ENCODE data around the gene FKBP11. TPM values are rescaled to one million over a fixed set of nuclear protein-coding genes. Genes with fewer than 3 reads are reported as not detected.

FKBP11 gene
- total RNA-seq, 1 donor from 2014 or later: 72.7 TPM

DNA sequence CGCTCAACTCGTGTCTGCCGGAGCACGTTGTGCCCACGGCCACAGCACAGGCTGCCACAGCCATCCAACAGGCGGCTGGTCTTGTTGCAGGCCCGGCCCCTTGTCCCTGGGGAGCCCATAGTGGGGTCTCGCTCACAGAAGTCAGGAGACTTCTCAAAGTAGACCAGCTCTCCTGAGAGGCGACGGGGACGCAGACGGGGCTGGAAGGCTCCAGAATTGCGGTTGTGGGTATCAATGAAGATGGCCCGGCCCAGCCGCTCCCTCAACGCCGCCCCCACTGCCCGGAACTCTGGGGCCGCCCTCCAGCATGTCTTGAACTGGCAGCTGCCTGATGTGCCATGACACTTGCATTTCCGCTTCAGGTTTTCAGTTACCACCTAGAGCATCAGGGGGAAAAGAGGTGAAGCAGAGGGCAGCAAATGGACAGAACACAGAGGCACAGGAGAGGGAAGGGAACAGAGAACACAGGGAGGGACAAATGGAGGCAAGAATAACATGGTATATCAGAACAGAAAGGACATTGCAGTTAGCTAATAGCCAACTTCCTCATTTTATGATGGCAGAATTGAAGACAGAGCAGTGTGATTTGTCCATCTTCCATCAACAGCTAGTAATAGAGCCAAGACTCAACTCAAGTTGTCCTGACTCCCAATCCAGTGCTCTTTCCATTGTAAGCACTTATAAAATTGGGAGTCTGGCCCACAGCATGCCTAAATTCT is 41.0 kb upstream of the FKBP11 start:
- Mint-ChIP-seq H3K4me3 (ENCODE audit: low read depth) (no peak overlapping the region), H3K27ac (no peak overlapping the region), H3K27me3 (ENCODE audit: low read depth) (peaks cover 55% of the 10 kb centered on the region), H3K36me3 (ENCODE audit: low read depth) (no peaks in the 10 kb centered on the region), H3K4me1 (ENCODE audit: low read depth) (peaks cover 14% of the 10 kb centered on the region), H3K9me3 (no peaks in the 10 kb centered on the region)
- intact Hi-C loops (cut with micrococcal nuclease): no loop called here
- DNase-seq (ENCODE audit: low spot score): no peak

DNA sequence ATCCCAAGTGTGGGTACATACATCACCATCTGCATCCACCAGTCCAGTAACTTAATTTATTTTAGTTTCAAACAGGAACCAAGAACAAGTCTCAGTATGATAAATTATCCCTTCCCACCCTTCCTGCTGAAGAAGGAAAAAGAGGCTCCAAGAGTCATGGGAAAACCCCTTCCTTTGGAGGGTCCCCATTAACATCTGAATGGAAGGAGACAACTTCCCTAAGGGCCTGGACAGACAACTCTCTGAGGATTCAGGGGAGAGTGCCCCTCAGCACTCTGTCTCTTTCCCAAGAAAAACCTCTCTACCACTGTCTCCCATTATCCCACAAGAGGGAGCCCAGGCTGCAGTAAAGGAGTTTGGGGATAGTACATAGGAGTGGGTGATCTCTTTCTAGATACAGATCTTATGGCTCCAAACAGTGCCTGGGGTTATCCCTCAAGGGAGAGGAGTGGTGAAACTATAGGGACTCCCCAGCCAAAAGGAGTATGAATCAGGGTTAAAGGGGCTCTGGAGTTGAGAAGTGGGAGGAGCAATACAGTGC is 40.1 kb upstream of the FKBP11 start:
- intact Hi-C loops (cut with micrococcal nuclease): no loop called here

DNA sequence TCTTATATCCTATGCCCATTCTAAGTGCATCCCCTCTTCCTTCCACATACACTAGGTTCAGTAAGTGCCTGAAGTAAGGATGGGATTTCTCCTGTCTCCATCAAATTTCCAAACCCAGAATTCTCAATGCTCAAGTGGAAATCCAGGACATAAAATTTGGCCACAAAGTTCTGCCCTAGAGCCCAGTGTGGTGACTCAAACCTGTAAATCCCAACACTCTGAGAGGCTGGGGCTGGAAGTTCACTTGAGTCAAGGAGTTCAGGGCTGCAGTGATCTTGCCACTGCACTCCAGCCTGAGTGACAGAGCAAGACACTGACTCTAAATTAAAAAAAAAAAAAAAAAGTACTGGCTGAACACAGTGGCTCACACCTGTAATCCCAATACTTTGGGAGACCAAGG is 36.5 kb upstream of the FKBP11 start:
- intact Hi-C loops (cut with micrococcal nuclease): no loop called here
- H3K9me3 Mint-ChIP-seq: no peaks in the 10 kb centered on the region
- peaks cover 10% of the 10 kb centered on the region for H3K4me1 Mint-ChIP-seq (ENCODE audit: low read depth)
- no peak overlapping the region for H3K27ac Mint-ChIP-seq
- H3K4me3 Mint-ChIP-seq (ENCODE audit: low read depth): no peak overlapping the region
- no peaks in the 10 kb centered on the region for H3K36me3 Mint-ChIP-seq (ENCODE audit: low read depth)
- peaks cover 43% of the 10 kb centered on the region for H3K27me3 Mint-ChIP-seq (ENCODE audit: low read depth)
- DNase-seq (ENCODE audit: low spot score): no peak

More for the DNA sequence above, 40.1 kb upstream of the FKBP11 start:
- H3K36me3 Mint-ChIP-seq (ENCODE audit: low read depth): no peaks in the 10 kb centered on the region
- H3K4me3 Mint-ChIP-seq (ENCODE audit: low read depth): no peak overlapping the region
- H3K4me1 Mint-ChIP-seq (ENCODE audit: low read depth): peaks cover 5% of the 10 kb centered on the region
- H3K27me3 Mint-ChIP-seq (ENCODE audit: low read depth): peaks cover 54% of the 10 kb centered on the region
- H3K9me3 Mint-ChIP-seq: no peaks in the 10 kb centered on the region
- no peak for DNase-seq (ENCODE audit: low spot score)
- H3K27ac Mint-ChIP-seq: no peak overlapping the region

DNA sequence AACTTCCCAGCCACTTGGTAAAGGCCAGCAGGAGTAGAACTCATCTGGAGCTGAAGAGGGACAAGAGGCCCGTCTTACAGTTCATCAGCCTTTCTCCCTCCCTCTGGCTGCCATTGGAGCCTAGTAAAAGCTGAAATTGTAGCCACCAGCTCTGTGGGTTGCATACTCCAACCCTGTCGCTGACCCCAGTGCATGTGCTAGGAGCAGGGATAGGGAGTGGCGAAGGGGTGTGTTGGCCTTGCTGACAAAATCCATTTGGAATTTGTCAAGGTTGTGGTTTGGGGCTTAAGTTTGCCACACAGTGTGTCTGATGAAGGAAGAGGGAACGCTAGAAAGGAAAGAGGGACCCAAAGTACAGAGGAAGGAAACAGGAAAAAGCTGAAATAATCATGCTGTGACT is 36.0 kb upstream of the FKBP11 start:
- Mint-ChIP-seq H3K9me3 (no peaks in the 10 kb centered on the region), H3K36me3 (ENCODE audit: low read depth) (no peaks in the 10 kb centered on the region), H3K4me1 (ENCODE audit: low read depth) (peaks cover 14% of the 10 kb centered on the region), H3K27ac (no peak overlapping the region), H3K27me3 (ENCODE audit: low read depth) (peaks cover 40% of the 10 kb centered on the region), H3K4me3 (ENCODE audit: low read depth) (no peak overlapping the region)
- intact Hi-C loops (cut with micrococcal nuclease): no loop called here
- no peak for DNase-seq (ENCODE audit: low spot score)

DNA sequence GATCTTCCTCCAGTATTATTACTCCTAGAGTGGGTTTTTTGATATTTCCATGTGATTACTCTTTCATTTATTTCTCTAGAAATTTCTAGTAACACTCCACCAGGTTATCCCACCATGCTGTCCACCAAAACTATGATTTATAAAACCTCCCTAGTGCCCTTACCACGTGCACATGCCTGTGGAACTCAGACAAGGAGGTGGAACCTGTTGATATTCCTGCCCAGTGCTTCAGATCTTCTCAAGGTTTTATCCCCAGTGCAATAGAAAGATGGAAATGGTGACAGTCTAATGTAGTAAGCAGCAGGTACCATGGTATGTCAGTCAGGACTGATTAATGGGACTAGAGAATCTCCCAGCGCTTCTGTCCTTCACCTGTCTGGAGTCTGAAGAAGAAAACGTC is 35.5 kb upstream of the FKBP11 start:
- H3K27ac Mint-ChIP-seq: no peak overlapping the region
- H3K4me3 Mint-ChIP-seq (ENCODE audit: low read depth): no peak overlapping the region
- no peaks in the 10 kb centered on the region for H3K36me3 Mint-ChIP-seq (ENCODE audit: low read depth)
- peaks cover 38% of the 10 kb centered on the region for H3K27me3 Mint-ChIP-seq (ENCODE audit: low read depth)
- H3K9me3 Mint-ChIP-seq: no peaks in the 10 kb centered on the region
- DNase-seq (ENCODE audit: low spot score): no peak
- peaks cover 19% of the 10 kb centered on the region for H3K4me1 Mint-ChIP-seq (ENCODE audit: low read depth)
- intact Hi-C loops (cut with micrococcal nuclease): no loop called here

DNA sequence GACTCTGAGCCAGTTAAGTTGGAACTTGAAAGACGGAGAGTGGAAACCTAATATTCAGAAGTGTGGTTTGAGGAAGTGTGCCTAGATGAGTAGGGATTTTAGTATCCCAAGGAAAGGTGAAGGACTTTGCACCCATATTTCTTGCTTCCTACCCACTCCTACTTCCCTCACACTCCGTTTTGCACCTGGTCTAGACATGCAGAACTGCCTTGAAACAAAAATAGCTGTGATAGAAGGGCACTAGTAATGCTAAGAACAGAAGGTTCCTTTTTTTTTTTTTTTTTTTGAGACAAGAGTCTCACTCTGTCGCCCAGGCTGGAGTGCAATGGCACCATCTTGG is 32.7 kb upstream of the FKBP11 start:
- intact Hi-C loops (cut with micrococcal nuclease): no loop called here
- H3K4me3 Mint-ChIP-seq (ENCODE audit: low read depth): peak overlapping the region; percentile 95

DNA sequence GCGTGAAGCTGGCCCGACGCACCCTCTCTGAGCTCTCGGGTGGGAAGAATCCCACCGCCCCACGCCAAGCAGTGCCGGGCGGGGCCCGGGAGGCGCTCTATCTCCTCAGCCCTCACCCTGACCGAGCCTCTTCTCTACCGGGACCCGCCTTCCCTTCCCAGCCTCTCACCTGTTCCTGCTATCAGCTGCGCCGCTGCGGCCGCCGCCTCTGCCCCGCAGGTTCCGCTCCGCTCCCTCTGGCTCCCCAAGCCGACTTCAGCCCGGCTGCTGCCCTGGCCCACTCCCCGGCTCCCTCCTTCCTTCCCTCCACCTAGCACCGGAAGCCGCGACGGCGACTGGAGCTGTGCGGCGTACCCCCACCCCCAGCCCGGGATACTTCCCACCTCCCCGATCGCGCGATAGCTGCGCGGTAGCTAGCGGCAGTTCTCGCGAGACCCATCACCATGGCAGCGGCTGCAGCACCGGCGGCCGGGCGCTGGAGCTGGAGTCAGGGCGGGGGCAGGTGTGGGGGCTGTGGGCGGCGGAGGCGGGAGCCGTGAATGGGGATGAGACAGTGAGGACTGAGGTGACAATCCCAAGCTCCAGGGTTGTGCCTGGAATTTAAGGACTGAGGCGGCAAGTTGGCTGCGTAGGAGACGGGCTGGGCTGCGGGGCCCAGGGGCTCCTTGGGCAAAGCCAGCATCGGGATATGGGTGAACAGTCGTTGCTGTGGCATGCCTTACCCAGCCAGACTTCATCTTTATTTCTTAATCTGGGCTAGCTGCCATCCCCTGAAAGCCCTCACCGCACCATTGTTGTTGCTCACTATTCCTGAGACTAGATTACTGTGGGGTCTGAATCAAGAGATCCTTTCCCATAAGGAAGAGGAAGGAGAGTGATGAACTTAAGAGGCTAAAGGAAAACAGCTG is 32.1 kb upstream of the FKBP11 start, which contains the start of gene ARF3:
Gene ARF3 (minus strand): TSS at position 347 of the 908 bp plus-strand sequence. CDS start 16,392 bp downstream, outside the sequence.
- Mint-ChIP-seq H3K4me1 (ENCODE audit: low read depth) (peaks cover 29% of the 10 kb centered on the region), H3K4me3 (ENCODE audit: low read depth) (peak within 1 kb of the TSS; percentile 95), H3K9me3 (no peaks in the 10 kb centered on the region), H3K27ac (peak within 1 kb of the TSS; percentile 82), H3K27me3 (ENCODE audit: low read depth) (peaks cover 18% of the 10 kb centered on the region), H3K36me3 (ENCODE audit: low read depth) (peaks cover 15% of the 10 kb centered on the region)
- intact Hi-C loops (cut with micrococcal nuclease): loop anchor here (1.0 kb wide), 1 partner anchor 36 kb away; no protein-coding TSS in a partner anchor
- DNase-seq (ENCODE audit: low spot score): peak; percentile 90

More for the DNA sequence above, 32.7 kb upstream of the FKBP11 start:
- H3K27ac Mint-ChIP-seq: no peak overlapping the region
- H3K4me1 Mint-ChIP-seq (ENCODE audit: low read depth): peaks cover 29% of the 10 kb centered on the region
- no peaks in the 10 kb centered on the region for H3K9me3 Mint-ChIP-seq
- peaks cover 19% of the 10 kb centered on the region for H3K27me3 Mint-ChIP-seq (ENCODE audit: low read depth)
- H3K36me3 Mint-ChIP-seq (ENCODE audit: low read depth): peaks cover 13% of the 10 kb centered on the region
- no peak for DNase-seq (ENCODE audit: low spot score)

DNA sequence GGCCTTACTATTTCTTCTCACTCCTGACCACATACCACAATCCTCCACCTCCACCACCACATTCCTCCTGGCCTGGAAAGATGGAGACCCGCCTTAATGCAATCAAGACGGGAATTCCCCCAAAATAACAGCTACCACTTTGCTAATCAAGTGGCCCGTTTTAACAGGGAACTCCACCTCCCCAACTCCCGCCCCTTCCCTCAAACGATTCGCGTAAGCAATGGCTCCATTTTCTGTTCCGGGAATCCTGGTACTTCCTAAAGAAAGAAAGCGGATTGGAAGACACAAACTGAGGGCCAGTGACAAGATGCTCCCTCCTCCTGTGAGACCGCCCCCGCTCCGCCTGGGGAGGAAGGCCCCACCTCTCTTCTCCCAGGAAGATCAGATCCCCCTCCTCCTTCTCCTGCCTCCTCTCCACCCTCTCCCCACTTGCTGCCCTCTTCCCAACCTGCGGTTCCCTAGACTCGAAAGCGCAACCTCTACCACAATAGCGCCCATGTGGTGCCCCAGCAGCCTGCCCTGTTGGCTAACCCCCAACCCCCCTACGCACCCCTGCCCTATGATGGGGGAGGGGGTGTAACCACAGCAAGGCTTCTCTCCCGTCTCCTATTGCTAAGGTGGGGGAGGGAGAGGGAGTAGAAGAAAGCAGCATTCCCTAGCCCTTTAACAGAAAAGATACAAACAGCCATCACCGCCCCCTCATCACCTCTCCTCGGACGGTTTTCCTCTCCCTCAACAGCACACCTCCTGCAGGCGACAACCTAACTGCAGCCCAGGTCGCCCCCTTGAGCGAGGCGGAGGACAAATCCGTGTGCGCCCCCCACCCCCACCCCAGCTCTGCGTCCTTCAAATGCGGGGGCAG is 31.2 kb upstream of the FKBP11 start:
- peaks cover 17% of the 10 kb centered on the region for H3K36me3 Mint-ChIP-seq (ENCODE audit: low read depth)
- intact Hi-C loops (cut with micrococcal nuclease): loop anchor here (1.0 kb wide), 1 partner anchor 37 kb away; no protein-coding TSS in a partner anchor
- H3K4me1 Mint-ChIP-seq (ENCODE audit: low read depth): peaks cover 29% of the 10 kb centered on the region
- no peaks in the 10 kb centered on the region for H3K9me3 Mint-ChIP-seq
- peaks cover 18% of the 10 kb centered on the region for H3K27me3 Mint-ChIP-seq (ENCODE audit: low read depth)
- DNase-seq (ENCODE audit: low spot score): no peak
- peak overlapping the region; percentile 74 for H3K27ac Mint-ChIP-seq
- peak overlapping the region; percentile 95 for H3K4me3 Mint-ChIP-seq (ENCODE audit: low read depth)

DNA sequence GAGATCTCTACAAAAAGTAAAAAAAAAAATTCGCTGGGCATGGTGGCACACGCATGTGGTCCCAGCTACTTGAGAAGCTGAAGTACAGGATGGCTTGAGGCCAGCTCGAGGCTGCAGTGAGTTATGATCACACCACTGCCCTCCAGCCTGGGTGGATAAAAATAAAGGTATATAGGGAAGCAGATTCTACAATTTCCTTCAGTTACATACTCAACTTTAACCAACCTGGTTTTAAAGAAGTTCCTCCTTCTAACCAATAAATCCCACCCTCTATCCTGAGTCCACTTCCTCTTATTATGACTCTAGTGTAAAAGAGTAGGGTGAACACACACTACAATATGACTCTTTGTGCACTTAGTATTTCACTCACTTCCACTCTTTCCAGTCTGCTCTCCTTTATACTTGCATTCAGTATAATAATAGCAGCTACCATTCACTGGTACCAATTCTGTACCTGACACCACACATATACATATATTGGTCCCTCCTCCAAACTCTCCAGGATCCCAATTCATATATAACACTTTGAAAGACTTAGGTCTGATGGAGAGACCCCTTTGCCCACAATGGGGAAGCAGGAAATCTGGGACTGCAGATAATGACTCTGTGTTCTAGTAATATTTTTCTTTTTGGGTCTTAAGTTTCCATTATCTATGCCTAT is 29.7 kb upstream of the FKBP11 start:
- peak overlapping the region; percentile 54 for H3K4me3 Mint-ChIP-seq (ENCODE audit: low read depth)

DNA sequence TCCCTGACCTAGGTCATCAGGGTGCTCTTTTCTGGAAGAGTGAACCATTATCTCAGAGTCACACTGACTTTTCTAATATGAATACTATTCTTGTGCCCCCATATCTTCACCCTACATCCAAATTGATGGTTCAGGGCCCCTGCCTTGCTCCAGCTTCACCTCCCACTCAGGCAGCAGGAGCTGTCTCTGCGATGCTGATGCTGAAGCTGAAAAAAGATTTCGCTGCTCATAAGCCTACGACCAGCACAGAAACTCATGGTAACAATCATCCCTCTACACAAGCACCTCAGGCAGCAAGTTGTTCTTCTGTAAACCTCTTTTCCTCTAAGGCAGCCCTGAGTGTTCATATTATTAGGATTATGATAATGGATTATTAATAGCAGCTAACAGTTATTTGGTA is 28.8 kb upstream of the FKBP11 start:
- intact Hi-C loops (cut with micrococcal nuclease): no loop called here
- Mint-ChIP-seq H3K36me3 (ENCODE audit: low read depth) (peaks cover 21% of the 10 kb centered on the region), H3K9me3 (no peaks in the 10 kb centered on the region), H3K27me3 (ENCODE audit: low read depth) (peaks cover 9% of the 10 kb centered on the region), H3K27ac (no peak overlapping the region), H3K4me3 (ENCODE audit: low read depth) (no peak overlapping the region), H3K4me1 (ENCODE audit: low read depth) (peaks cover 29% of the 10 kb centered on the region)
- DNase-seq (ENCODE audit: low spot score): no peak

More for the DNA sequence above, 29.7 kb upstream of the FKBP11 start:
- Mint-ChIP-seq H3K9me3 (no peaks in the 10 kb centered on the region), H3K27ac (no peak overlapping the region), H3K36me3 (ENCODE audit: low read depth) (peaks cover 17% of the 10 kb centered on the region), H3K4me1 (ENCODE audit: low read depth) (peaks cover 29% of the 10 kb centered on the region), H3K27me3 (ENCODE audit: low read depth) (peaks cover 9% of the 10 kb centered on the region)
- DNase-seq (ENCODE audit: low spot score): no peak
- intact Hi-C loops (cut with micrococcal nuclease): no loop called here

DNA sequence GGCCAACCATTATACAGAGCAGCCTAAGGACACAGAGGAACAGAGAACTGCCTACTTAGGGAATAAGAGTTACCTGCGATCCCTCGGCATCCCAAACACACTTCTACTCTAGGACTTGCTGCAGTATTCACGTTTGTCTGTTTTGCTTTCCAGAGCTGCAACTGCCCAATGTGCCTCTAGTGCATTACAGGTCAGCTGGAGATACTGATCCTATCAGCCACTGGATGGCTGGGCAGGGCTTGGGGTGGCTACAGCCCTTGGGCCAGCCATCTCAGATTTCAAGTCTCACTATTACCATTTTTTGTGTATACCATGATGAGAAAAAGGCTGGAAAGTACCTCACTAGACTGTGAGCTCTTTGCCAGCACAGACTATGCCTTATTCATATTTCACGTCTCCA is 27.4 kb upstream of the FKBP11 start:
- Mint-ChIP-seq H3K4me3 (ENCODE audit: low read depth) (no peak overlapping the region), H3K36me3 (ENCODE audit: low read depth) (peaks cover 27% of the 10 kb centered on the region), H3K27ac (no peak overlapping the region), H3K9me3 (no peaks in the 10 kb centered on the region), H3K27me3 (ENCODE audit: low read depth) (no peaks in the 10 kb centered on the region), H3K4me1 (ENCODE audit: low read depth) (peaks cover 27% of the 10 kb centered on the region)
- intact Hi-C loops (cut with micrococcal nuclease): no loop called here
- no peak for DNase-seq (ENCODE audit: low spot score)

DNA sequence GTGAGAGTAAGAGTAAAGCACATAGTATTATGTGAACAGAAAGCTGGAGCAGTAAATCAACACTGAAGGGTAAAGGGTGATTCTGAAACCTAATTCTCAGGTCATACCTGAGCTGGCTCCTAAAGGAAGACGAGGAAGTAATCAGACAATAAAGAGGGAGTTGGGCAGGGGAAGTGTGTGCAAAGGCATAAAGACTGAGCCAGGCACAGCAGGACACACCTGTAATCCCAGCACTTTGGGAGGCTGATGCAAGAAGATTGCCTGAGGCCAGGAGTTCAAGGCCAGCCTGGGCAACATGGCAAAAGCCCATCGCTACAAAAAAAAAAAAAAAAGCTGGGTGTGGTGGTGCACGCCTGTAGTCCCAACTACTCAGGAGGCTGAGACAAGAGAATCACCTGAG is 22.4 kb upstream of the FKBP11 start:
- Mint-ChIP-seq H3K9me3 (no peaks in the 10 kb centered on the region), H3K27me3 (ENCODE audit: low read depth) (no peaks in the 10 kb centered on the region), H3K4me3 (ENCODE audit: low read depth) (no peak overlapping the region), H3K27ac (no peak overlapping the region), H3K4me1 (ENCODE audit: low read depth) (peaks cover 4% of the 10 kb centered on the region), H3K36me3 (ENCODE audit: low read depth) (peaks cover 17% of the 10 kb centered on the region)
- DNase-seq (ENCODE audit: low spot score): no peak
- intact Hi-C loops (cut with micrococcal nuclease): no loop called here
